Measurements from ENCODE around the gene GALNT5. TPM values are rescaled to one million over a fixed set of nuclear protein-coding genes. Genes with fewer than 3 reads are reported as not detected.

GALNT5 gene
- 0.03 TPM in 1 of 2 replicates, not detected in the other for total RNA-seq (ENCODE audit: low replicate concordance)

DNA sequence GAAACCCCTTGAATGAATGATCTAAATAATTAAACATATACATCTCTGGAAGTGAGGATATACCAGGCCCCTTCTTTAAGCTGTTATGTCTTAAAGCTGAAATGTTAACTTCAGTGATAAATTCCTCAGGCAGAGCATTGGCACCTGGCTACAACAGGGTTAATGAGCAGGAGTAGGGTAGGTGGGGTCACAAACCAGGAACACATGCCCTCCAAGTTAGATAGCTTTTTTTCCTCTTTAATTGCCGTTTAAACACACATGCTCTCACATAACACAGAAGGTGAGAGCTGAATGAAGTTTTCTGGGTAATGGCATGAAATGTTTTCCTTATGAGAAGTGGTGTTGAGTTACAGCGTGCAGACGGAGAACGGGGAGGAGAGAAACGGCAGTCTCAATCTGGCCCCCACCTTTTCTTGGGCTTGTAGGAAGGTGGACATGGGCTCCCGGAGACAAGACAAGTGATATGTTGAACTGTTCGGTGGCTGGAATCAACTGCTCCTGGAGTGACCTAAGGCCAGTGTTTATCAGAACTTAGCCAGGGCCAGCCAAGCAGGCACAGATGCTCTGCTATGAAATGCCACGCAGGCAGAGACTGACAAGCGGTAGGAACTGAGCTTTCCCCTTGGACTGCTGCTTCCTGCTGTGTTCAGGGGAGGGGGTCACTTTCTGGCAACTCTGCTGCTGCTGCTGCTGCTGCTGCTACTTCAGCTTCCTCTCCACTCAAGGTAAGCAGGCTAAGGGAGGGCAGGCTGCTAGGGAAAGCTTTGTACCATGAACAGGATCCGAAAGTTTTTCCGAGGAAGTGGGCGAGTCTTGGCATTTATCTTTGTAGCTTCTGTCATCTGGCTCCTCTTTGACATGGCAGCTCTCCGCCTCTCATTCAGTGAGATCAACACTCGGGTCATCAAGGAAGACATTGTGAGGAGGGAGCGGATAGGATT is at the start of gene GALNT5:
GALNT5 (plus strand) TSS at position 394 of the 941 bp plus-strand sequence; CDS start at position 772, 378 bp downstream.
- Mint-ChIP-seq H3K9me3 (no peaks in the 10 kb centered on the region), H3K27me3 (ENCODE audit: insufficient read depth, low read depth) (no peaks in the 10 kb centered on the region), H3K27ac (peak within 1 kb of the TSS; percentile 2), H3K4me1 (peaks cover 25% of the 10 kb centered on the region), H3K36me3 (no peaks in the 10 kb centered on the region), H3K4me3 (peak within 1 kb of the TSS; percentile 78)
- peak within 1 kb of the TSS; percentile 83 for H3K4me2 ChIP-seq
- no peaks in the 10 kb centered on the region for H3K9me3 ChIP-seq (ENCODE audit: low read depth)
- no peaks in the 10 kb centered on the region for H3K36me3 ChIP-seq
- peak within 1 kb of the TSS; percentile 81 for H2AFZ ChIP-seq (replicated peaks)
- TF ChIP-seq, protein P1, sequence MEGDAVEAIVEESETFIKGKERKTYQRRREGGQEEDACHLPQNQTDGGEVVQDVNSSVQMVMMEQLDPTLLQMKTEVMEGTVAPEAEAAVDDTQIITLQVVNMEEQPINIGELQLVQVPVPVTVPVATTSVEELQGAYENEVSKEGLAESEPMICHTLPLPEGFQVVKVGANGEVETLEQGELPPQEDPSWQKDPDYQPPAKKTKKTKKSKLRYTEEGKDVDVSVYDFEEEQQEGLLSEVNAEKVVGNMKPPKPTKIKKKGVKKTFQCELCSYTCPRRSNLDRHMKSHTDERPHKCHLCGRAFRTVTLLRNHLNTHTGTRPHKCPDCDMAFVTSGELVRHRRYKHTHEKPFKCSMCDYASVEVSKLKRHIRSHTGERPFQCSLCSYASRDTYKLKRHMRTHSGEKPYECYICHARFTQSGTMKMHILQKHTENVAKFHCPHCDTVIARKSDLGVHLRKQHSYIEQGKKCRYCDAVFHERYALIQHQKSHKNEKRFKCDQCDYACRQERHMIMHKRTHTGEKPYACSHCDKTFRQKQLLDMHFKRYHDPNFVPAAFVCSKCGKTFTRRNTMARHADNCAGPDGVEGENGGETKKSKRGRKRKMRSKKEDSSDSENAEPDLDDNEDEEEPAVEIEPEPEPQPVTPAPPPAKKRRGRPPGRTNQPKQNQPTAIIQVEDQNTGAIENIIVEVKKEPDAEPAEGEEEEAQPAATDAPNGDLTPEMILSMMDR (IDR thresholded peaks at IDR 0.05) = no peak
- no peak for TF ChIP-seq EZH2phosphoT487 (IDR thresholded peaks at IDR 0.05)
- no peak for TF ChIP-seq EZH2 (IDR thresholded peaks at IDR 0.05)
- H3K9ac ChIP-seq = no peak within 1 kb of the TSS
- peak within 1 kb of the TSS; percentile 45 for H3K4me3 ChIP-seq
- peaks cover 5% of the 10 kb centered on the region for H3K4me1 ChIP-seq
- H3K27me3 ChIP-seq = no peaks in the 10 kb centered on the region
- H3K79me2 ChIP-seq (ENCODE audit: low read depth) = no peaks in the 10 kb centered on the region
- H3K27ac ChIP-seq = no peak within 1 kb of the TSS
- no peaks in the 10 kb centered on the region for H3F3A ChIP-seq (ENCODE audit: low read depth)
- H4K20me1 ChIP-seq (ENCODE audit: low read depth) = no peaks in the 10 kb centered on the region
- DNase-seq (ENCODE audit: low spot score) = peak; percentile 52

DNA sequence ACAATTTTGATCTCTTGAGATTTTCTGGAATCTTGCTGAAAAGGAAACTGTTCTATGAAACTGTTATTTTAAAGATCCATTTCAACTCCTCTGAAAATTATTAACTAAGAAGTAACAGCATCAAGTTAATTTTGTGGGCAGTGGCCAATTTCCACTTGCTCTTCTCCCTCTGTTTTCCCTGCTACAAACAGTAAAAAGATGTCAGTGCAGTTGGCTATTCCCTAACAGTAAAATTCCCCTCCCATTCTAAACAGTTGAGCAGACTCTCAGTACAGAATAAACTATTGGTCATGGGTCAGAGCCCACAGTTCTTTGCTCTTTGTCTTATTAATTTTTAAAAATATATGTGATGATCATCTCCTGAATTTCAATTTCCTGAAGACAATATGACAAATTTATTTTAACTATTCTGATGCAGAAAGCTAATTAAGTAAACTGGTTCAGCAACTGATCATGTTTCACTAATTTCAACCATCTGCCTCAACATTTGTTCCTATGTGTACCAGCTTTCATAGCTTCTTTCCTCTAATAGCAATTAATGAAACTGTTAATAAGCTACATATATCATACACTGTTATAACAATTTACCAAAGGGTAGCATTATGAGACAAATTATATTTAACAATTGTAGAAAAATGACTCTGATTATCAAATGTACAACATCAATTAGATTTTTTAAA is 41.1 kb upstream of the GALNT5 start:
- Mint-ChIP-seq H3K4me3 (no peak overlapping the region), H3K27ac (no peak overlapping the region), H3K9me3 (peaks cover 2% of the 10 kb centered on the region), H3K36me3 (no peaks in the 10 kb centered on the region), H3K27me3 (ENCODE audit: insufficient read depth, low read depth) (no peaks in the 10 kb centered on the region), H3K4me1 (no peaks in the 10 kb centered on the region)
- H4K20me1 ChIP-seq (ENCODE audit: low read depth) = no peaks in the 10 kb centered on the region
- TF ChIP-seq EZH2 (IDR thresholded peaks at IDR 0.05) (no peak), EZH2phosphoT487 (IDR thresholded peaks at IDR 0.05) (no peak)
- TF ChIP-seq, protein P1 (IDR thresholded peaks at IDR 0.05) = no peak
- H3K4me3 ChIP-seq = no peak overlapping the region
- no peaks in the 10 kb centered on the region for H3K27me3 ChIP-seq
- no peak overlapping the region for H3K27ac ChIP-seq
- no peak for DNase-seq (ENCODE audit: low spot score)
- H3K4me2 ChIP-seq = no peak overlapping the region
- H3K36me3 ChIP-seq = no peaks in the 10 kb centered on the region
- H2AFZ ChIP-seq (replicated peaks) = no peak overlapping the region
- H3K79me2 ChIP-seq (ENCODE audit: low read depth) = no peaks in the 10 kb centered on the region
- H3K9me3 ChIP-seq (ENCODE audit: low read depth) = no peaks in the 10 kb centered on the region
- no peak overlapping the region for H3K9ac ChIP-seq
- H3K4me1 ChIP-seq = no peaks in the 10 kb centered on the region
- no peaks in the 10 kb centered on the region for H3F3A ChIP-seq (ENCODE audit: low read depth)

- Mint-ChIP-seq H3K4me1 (no peaks in the 10 kb centered on the region), H3K4me3 (no peak overlapping the region), H3K27me3 (ENCODE audit: insufficient read depth, low read depth) (no peaks in the 10 kb centered on the region), H3K9me3 (peaks cover 2% of the 10 kb centered on the region), H3K27ac (no peak overlapping the region), H3K36me3 (no peaks in the 10 kb centered on the region)
- H3K4me3 ChIP-seq = no peak overlapping the region
- no peak overlapping the region for H3K9ac ChIP-seq
- H3K9me3 ChIP-seq (ENCODE audit: low read depth) = no peaks in the 10 kb centered on the region
- H3K27ac ChIP-seq = no peak overlapping the region
- H3K79me2 ChIP-seq (ENCODE audit: low read depth) = no peaks in the 10 kb centered on the region
- no peaks in the 10 kb centered on the region for H3F3A ChIP-seq (ENCODE audit: low read depth)
- no peaks in the 10 kb centered on the region for H3K4me1 ChIP-seq
- no peak overlapping the region for H3K4me2 ChIP-seq
- H4K20me1 ChIP-seq (ENCODE audit: low read depth) = no peaks in the 10 kb centered on the region
- no peak overlapping the region for H2AFZ ChIP-seq (replicated peaks)
- H3K27me3 ChIP-seq = no peaks in the 10 kb centered on the region
- H3K36me3 ChIP-seq = no peaks in the 10 kb centered on the region
- DNase-seq (ENCODE audit: low spot score) = no peak
- TF ChIP-seq, protein P1 (IDR thresholded peaks at IDR 0.05) = no peak
- TF ChIP-seq EZH2phosphoT487 (IDR thresholded peaks at IDR 0.05) = no peak
- no peak for TF ChIP-seq EZH2 (IDR thresholded peaks at IDR 0.05)
Measured at GRCh38 chr2:157217409-157217808, 40.1 kb upstream of the GALNT5 start.
